GM21528 (cell line): ENCODE results near the gene FMNL2.
"Not testable (repeated sequence)": the region's sequence is repeated elsewhere in the genome, so short reads cannot be mapped to it uniquely, and the experiment has no call there.

Experiments used
- ATAC-seq: cut with Tn5 transposase; IDR thresholded peaks from one replicate; pipeline ENCODE4 v1.9.1; 2021; ENCODE audit warnings: mild to moderate bottlenecking, moderate library complexity; ENCODE audit not compliant: unreplicated experiment, low FRiP score

FMNL2 gene

DNA sequence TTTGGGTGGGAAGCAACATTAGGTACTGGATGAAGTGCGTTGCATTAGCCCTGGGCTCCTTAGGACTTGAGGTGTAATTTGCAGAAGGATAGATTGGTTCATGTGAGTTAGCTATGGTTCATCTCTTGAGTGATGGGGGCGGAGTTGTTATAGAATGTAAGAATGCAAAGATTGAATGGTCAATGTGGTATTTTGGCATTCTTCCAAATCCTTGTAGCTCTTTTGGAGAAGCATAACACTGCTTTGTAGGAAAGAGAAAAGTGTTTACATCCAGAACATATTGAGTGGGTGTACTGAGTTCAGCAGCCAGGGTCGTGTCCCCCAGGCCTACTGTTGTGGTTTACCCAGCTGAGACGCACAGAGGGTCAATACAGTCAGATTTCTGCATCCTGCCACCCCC is 173.5 kb downstream of the FMNL2 start:
- no peak for ATAC-seq

DNA sequence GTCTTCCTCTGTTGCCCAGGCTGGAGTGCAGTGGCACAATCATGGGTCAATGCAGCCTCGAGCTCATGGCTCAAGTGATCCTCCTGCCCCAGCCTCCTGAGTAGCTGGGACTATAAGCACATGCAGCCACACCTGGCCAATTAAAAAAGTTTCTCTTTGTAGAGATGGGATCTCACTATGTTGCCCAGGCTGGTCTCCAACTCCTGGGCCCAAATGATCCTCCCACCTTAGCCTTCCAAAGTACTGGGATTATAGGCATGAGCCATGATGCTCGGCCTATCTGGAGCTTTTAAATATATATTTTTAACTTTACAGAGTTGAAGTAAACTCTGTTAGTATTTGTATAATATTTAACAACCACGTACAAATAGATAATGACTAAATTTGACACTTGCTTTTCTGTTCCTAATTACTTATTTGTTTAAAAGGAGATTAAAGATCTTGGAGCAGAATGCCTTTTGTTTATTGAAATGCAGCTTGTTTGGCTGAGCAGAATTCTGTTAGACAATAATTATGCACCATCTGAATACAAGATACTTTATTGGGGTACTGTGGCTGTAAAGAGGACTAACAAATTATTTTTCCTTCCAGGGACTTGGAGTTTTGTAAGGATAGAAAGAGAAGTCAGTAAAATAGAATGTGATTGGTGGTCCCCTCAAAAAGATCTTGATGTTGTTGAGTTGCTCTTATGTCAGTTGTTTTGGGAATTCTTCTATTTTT is 175.0 kb downstream of the FMNL2 start:
- no peak for ATAC-seq

DNA sequence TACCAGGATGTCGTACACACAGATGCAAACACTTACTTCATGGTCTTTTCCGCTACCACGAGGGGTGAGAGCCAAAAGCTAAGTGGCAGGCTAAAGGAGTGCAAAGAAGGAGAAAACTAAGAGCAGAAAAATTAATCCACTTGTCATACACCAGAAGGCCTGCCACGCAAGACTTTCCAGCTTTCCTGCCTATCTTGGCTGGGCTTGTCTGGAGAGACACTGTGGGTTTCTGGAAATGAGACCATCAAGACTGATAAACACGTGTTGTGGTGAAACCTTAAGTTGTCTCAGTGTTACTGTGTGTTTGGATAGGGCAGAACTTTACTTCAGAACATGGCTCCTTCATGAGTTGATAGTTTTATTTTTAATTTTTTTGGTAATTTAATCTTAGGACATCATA is 175.6 kb downstream of the FMNL2 start:
- no peak for ATAC-seq

DNA sequence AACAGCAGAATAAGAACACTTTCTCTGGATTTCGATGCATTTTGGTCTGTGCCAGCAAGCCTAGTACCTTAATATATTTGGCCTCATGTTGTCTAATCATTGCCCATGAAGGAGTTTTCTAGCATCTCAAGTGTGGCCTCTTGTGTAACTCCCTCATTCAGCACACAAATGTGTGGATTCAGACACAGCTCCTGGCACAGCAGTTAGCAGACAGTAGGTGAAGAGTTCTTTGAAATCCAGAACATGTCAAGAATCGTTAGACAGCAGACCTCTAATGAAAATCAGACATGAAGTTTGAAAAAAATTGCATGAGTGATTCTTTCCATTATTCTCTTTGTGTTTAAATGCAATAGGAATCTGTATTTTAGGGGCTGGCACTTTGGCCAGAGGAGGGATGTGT is 177.0 kb downstream of the FMNL2 start:
- no peak for ATAC-seq

DNA sequence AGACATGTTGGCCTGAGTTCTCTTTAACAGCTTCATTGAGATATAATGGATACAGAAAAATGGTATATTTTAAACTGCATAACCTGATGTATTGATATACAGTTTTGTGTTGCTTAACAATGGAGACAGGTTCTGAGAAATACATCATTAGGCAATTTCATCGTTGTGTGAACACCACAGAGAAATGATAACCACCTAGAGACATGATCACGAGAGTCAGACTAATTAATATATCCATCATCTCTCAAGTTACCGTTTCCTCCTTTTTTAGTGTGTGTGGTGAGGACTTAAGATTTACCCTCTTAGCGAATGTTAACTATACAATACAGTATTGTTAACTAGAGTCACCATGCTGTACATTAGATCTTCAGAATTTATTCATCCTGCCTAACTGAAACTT is 178.1 kb downstream of the FMNL2 start:
- no peak for ATAC-seq

- ATAC-seq = no peak
These were observed 178.7 kb downstream of the FMNL2 start for GRCh38 chr2:152513681-152514080.

DNA sequence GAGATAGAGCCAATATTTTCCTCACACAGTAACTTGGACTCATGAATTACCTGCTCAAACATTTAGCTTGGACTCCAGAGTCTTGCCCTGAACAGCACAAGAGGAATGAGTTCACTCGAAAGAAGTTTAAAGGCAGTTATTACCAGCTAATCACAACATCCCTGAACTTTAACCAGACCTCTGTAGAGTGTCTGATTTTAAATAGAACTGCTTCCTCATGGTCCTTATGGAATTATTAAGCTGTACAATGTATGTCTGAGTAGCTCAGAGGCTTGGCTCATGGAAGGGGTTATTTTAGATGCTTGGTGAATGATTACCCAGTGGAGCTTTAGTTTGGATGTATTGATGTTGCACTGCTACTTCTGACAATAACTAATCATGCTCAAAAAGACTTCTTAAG is 183.1 kb downstream of the FMNL2 start:
- ATAC-seq = no peak

DNA sequence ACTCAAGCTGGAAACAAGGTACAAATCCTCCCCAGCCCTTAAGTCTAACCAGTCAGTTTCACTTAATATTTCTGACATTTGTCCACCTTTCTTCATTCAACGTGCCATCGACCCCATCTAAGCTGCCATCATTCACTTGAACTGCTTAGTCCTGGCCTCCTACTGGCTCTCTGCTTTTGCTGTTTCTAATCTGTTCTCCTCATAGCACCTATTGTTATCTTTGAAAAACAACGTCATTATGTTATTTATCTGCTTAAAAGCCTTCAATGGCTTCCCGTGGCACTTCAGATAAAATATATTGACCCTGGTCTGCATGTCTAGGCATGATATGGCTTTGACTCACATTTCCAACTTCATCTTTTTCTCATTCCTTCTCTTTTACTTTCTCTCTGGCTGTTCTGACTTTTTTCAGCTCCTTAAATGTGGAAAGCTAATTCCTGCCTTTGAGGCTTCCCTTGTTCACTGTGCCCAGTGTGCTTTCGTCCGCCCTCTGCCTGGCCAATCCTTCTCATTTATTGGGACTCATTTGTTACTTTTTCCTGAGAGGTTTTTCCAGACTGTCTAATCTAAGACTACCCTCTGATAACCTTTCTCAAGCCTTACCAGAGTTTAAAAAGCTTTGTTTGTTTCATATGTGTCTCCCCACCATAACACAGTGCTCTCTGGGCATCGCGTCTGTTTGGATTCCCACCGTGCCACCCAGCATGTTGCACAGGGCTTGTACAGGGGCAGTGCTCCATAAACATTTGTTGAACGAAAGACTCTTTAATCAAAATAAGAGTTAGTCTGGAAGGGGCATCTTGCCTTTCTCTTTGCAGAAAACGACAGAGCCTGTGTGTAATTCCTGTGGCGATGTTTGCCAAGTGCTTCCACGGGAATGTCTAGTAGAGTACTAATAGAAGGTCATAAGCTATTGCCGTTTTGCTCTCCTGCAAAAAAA is 183.9 kb downstream of the FMNL2 start:
- no peak for ATAC-seq

DNA sequence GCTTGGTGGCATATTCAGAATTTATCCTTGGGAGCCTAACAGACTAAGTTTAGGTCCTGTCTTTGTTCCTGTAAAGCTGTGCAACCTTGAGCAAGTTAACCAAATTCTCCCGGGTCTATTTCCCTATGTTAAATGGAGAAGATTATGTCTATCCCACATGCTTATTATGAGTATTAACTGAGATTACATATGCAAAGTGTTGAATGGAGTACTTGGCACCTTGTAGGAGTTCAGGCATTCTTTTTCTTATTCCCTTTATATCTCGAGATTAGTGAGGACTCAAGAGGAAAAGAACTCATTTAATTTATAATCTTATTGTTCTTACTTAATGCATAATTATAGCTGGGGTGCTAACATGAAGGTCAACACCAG is 184.6 kb downstream of the FMNL2 start:
- no peak for ATAC-seq

- no peak for ATAC-seq
These were observed 185.8 kb downstream of the FMNL2 start for GRCh38 chr2:152520759-152521158.

GRCh38 chr2:152522446-152522845 is 187.5 kb downstream of the FMNL2 start:
- not testable (repeated sequence) for ATAC-seq

- ATAC-seq = no peak
These were observed 188.1 kb downstream of the FMNL2 start for GRCh38 chr2:152523091-152523490.

DNA sequence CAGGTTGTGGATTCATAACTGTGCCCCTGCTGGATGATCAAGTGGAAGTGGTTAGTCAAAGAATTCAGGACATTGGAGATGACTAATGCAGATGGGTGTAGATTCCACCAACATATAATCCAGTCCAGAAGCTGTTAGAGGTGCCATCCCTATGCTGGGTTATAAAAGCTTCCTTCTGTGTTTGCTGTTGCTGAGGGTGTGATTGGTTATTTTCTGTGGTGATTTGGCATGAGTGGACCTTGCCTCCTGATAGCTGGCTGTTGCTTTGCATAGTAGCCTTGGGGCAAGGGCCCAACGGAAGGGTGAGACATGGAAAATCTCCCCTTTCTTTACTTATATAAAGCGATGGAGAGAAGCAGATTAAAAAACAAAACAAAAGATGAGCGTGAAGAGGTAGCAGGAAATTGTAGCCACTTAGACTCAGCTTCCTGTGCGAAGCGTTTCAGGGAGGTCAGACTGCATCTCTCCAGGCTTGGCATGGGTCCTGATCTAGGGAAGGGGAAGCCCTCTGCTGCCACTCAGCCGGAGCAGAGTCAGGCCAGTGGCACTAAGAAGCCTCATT is 190.4 kb downstream of the FMNL2 start:
- ATAC-seq = no peak

DNA sequence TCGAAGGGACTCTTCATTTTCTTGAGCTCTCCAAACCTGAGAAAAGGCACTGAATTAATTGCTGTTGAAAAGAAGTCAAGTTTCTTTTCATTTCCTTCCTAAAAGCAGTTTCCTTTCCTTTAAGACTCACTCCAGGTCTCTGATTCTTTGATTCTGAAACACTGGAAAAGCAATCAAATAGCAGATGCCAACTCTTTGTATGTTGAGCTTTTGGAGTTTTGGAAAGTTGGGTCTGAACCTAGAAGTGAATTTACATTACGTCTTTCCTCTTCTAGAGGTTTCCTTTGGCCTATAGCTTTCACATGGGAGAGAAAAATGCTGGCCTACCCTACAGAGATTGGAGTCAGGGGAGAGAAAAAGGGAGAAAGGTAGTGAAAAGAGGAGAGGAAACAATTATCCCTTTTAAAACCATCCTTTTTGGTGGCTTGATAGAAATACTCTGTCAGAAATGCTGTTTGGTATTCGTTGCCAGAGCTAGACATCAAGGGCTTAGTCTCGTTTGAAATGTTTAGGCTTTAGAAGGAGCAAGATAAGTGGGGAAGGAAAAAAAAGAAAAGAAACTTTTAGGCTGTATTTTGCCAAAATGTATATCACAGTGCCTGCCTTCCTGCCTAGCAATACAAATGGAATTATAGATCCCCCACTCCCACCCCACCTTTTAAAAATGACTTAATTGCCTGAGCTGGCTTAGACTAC is 194.6 kb downstream of the FMNL2 start:
- no peak for ATAC-seq

DNA sequence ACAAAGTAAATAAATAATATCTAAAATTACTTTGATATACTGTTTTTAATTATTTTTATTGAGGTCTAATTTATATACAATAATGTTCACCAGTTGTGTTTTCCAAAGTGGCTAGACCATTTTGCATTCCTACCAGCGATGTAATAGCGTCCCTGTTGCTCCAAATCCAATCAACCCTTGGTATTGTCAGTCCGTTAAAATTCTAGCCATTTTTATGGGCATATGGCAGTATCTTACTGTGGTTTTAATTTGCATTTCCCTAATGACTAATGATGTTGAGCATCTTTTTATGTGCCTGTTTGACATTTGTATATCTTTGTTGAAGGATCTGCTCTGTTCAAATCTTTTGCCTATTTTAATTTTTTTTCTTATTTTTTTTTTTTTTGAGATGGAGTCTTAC is 197.3 kb downstream of the FMNL2 start:
- ATAC-seq = no peak

DNA sequence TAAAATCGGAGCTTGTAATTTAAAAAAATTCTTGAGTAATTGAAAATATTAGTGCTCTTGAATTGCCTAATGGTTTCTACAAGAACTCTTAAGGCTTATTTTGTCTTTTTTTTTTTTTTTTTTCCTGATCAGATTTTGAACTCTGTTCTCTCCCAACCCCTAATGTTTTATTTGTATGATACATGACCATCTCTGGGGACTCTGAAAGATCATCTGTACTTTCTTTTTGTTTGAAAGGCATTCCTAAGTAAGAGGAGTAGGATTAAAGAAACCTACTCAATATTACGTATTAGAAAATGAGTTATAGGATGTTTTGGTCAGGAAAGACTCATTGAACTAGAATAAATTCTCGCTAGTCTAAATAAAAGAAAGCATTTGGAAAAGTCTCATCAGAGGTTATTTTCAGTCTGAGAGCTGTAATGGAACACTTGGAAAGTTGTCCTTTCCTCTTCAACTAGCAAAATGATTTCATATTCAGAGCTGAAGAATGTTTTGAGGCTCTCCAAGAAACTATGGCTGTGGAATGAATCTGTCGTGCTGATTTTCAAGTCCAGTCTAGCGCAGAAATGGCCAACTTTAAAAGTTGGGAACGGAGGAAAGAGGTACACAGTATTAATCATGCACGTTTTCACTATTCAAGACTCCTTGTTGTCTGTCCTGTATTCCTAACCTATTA is 199.6 kb downstream of the FMNL2 start:
- ATAC-seq = no peak

- ATAC-seq = no peak
These were observed 202.2 kb downstream of the FMNL2 start for GRCh38 chr2:152537081-152537651.

DNA sequence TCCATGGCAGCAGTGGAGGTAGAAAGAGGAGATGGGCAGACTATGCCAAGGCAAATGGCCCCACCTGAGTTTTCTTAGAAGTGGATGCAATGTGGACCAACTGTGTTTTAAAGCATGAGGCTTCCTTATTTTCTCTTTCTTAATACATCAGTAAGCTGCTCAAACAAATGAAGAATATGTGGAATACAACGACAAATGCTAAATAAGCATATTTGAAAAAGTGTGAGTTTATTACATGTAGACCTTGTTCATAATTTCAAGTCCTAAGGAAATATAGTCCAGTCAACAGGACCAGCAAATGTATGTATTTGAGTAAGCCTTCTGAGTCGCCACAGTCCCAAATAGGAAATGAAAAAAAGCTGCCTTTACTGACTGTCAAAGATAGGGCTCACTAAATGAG is 204.4 kb downstream of the FMNL2 start:
- no peak for ATAC-seq

DNA sequence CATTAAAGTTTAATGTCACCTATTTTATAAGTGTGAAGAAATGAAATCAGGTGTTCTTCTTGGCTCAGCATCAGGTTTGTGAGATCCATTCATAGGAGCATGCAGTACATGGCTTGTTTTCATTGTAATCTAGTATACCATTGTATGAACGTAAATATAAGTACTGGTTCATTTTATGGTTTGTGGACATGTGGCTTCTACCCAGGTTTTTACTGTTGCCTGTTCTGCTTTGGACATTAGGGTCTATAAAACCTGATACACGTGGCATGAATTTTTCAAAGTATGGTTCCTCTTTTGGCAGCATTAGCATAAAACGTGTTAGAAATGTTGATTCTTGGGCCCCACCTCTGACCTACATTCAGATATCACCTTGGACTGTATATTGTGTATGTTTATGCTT is 206.7 kb downstream of the FMNL2 start:
- ATAC-seq = no peak

DNA sequence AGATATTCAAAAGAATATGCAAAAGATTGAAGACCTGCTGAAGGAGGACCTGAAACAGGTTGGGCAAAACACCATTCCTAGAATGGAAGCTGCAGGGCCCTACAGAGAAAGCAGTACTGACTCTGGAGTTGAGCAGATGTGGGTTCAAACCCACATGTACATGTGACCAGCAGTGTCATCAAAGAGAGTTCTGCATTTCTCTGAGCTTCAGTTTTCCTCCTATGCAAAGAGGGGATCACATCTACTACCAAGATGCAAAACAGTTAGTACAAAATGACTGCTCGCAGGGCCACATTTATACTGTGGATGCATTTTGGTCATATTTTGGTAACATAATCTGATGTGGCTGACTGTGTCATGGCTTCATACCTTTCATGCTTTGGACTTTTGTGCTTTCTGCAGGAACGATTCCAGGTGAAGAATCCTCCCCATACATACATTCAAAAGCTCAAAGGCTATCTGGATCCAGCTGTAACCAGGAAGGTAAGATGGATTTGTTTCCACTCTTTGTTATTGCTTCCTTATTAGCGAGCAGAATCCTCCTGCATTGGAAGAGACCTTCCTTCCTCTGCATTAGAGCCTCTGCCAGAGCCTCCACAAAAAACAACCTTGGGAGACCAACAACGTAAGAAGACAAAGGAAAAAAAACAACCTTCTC is 207.5 kb downstream of the FMNL2 start:
- no peak for ATAC-seq
